Measurements from ENCODE around the gene MCUR1.

DNA sequence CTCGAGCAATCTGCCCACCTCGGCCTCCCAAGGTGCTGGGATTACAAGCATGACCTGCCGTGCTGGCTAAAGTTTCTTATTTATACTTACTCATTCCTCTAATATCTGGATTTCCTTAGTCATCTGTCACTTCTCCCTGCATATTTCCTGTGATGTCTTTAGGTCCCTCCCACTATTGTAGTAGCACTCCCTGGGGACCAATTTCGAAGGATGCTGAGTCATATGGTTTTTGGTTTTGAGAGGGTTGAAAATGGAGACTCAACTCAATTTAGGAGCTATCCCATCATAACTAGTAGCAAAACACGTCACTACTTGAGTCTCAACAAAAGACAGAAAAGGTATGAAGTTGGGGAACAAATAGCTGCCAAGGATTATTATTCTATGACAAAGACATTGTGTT lies 20.2 kb downstream of the MCUR1 start:
- TF ChIP-seq POLR2AphosphoS5 (IDR thresholded peaks at IDR 0.05; ENCODE audit: low read depth, low read length): no peak
- TF ChIP-seq EZH2 (conservative IDR thresholded peaks at IDR 0.05; ENCODE audit: low read depth, low read length): no peak
- no peak for TF ChIP-seq ZNF24 (IDR thresholded peaks at IDR 0.05)
- TF ChIP-seq NR3C1 (CRISPR knock-in tag; IDR thresholded peaks at IDR 0.05): no peak
- TF ChIP-seq ATF2 (CRISPR knock-in tag; IDR thresholded peaks at IDR 0.05): no peak
- no peak for TF ChIP-seq KLF13 (CRISPR knock-in tag; IDR thresholded peaks at IDR 0.05)
- no peak for TF ChIP-seq MTA1 (CRISPR knock-in tag; IDR thresholded peaks at IDR 0.05; ENCODE audit: borderline replicate concordance)
- no peak for TF ChIP-seq PAF1 (CRISPR knock-in tag; IDR thresholded peaks at IDR 0.05)
- TF ChIP-seq, protein P1, sequence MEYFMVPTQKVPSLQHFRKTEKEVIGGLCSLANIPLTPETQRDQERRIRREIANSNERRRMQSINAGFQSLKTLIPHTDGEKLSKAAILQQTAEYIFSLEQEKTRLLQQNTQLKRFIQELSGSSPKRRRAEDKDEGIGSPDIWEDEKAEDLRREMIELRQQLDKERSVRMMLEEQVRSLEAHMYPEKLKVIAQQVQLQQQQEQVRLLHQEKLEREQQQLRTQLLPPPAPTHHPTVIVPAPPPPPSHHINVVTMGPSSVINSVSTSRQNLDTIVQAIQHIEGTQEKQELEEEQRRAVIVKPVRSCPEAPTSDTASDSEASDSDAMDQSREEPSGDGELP (IDR thresholded peaks at IDR 0.05; ENCODE audit: borderline replicate concordance, low read depth): no peak
- TF ChIP-seq SP1 (IDR thresholded peaks at IDR 0.05): no peak
- no peak for TF ChIP-seq SP1 (CRISPR knock-in tag; IDR thresholded peaks at IDR 0.05)
- no peak for TF ChIP-seq ZNF354B (CRISPR knock-in tag; IDR thresholded peaks at IDR 0.05)
- TF ChIP-seq POLR2A (IDR thresholded peaks at IDR 0.05; ENCODE audit: insufficient read depth in 1 of 2, low read depth in 2 of 2, low read length in 2 of 2): no peak
- TF ChIP-seq, protein P2, sequence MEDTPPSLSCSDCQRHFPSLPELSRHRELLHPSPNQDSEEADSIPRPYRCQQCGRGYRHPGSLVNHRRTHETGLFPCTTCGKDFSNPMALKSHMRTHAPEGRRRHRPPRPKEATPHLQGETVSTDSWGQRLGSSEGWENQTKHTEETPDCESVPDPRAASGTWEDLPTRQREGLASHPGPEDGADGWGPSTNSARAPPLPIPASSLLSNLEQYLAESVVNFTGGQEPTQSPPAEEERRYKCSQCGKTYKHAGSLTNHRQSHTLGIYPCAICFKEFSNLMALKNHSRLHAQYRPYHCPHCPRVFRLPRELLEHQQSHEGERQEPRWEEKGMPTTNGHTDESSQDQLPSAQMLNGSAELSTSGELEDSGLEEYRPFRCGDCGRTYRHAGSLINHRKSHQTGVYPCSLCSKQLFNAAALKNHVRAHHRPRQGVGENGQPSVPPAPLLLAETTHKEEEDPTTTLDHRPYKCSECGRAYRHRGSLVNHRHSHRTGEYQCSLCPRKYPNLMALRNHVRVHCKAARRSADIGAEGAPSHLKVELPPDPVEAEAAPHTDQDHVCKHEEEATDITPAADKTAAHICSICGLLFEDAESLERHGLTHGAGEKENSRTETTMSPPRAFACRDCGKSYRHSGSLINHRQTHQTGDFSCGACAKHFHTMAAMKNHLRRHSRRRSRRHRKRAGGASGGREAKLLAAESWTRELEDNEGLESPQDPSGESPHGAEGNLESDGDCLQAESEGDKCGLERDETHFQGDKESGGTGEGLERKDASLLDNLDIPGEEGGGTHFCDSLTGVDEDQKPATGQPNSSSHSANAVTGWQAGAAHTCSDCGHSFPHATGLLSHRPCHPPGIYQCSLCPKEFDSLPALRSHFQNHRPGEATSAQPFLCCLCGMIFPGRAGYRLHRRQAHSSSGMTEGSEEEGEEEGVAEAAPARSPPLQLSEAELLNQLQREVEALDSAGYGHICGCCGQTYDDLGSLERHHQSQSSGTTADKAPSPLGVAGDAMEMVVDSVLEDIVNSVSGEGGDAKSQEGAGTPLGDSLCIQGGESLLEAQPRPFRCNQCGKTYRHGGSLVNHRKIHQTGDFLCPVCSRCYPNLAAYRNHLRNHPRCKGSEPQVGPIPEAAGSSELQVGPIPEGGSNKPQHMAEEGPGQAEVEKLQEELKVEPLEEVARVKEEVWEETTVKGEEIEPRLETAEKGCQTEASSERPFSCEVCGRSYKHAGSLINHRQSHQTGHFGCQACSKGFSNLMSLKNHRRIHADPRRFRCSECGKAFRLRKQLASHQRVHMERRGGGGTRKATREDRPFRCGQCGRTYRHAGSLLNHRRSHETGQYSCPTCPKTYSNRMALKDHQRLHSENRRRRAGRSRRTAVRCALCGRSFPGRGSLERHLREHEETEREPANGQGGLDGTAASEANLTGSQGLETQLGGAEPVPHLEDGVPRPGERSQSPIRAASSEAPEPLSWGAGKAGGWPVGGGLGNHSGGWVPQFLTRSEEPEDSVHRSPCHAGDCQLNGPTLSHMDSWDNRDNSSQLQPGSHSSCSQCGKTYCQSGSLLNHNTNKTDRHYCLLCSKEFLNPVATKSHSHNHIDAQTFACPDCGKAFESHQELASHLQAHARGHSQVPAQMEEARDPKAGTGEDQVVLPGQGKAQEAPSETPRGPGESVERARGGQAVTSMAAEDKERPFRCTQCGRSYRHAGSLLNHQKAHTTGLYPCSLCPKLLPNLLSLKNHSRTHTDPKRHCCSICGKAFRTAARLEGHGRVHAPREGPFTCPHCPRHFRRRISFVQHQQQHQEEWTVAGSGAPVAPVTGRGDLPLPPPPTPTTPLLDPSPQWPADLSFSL (CRISPR knock-in tag; IDR thresholded peaks at IDR 0.05): no peak
- TF ChIP-seq ZNF546 (CRISPR knock-in tag; conservative IDR thresholded peaks at IDR 0.05): no peak

All from HepG2 (cell line).